Spleen (tissue), 7 donors: ENCODE results near the gene PPP1R16B.

Experiments used
- CTCF ChIP-seq, 11 experiments: fragments of 200-600 bp in 7 of 11; fragments of 450-650 bp in 4 of 11; sonication (generic) in 4 of 11; IDR thresholded peaks in 8 of 11; conservative IDR thresholded peaks in 3 of 11; 1 replicate in 7 of 11; 2 replicates in 4 of 11; pipeline versions ENCODE4 v1.4.0 to v1.8.0; 2016 to 2021; ENCODE audit warnings: antibody characterized with exemption in 11 of 11, inconsistent platforms in 4 of 11, mild to moderate bottlenecking in 1 of 11
- POLR2A ChIP-seq, 3 donors: fragments of 450-650 bp; IDR thresholded peaks; one replicate each; pipeline ENCODE4 v1.5.1; 2017; ENCODE audit warnings: antibody characterized with exemption in 3 of 3, mild to moderate bottlenecking in 1 of 3
- donor health status: DM: no; HTN: no; CAD: no; lungs with moderate emphysema.
- donor health status: DM: no; HTN: no; CAD: no.
- donor health status: DM: no; HTN: no; CAD: no.

GRCh38 chr20:38893565-38894090 lies 88.1 kb downstream of the PPP1R16B start:
- peak; percentile 63 to 96 (median 88) for TF ChIP-seq CTCF (IDR thresholded peaks at IDR 0.05 in 8 of 11, conservative IDR thresholded peaks at IDR 0.05 in 3 of 11)
- no peak for TF ChIP-seq POLR2A (IDR thresholded peaks at IDR 0.05)
